ENCODE results near the gene RAB31. TPM values are rescaled to one million over a fixed set of nuclear protein-coding genes. Genes with fewer than 3 reads are reported as not detected.

Gene RAB31
- total RNA-seq, 1 experiment from 2014 or later: 32.9 TPM

DNA sequence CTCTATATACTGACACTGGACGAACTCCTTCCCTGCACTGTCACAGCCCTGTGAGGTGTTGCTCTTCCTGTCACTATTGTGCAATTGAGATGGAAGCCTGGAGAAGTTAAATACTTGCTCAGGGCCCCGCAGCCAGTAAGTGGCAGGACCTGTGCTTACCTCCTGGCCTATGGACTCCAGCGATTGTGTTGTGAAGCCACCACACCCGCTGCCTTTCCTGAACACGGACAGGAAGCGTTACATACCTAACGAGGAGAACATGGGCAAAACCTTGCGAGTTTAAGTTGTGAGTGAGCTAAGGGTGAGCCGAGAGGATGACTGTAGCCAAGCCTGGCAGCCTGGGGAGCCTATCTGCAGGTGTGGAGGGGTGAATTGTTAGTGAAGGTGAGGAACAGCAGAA lies 26.1 kb downstream of the RAB31 start:
- CTCF ChIA-PET: interaction anchor here (1.8 kb wide), 1 partner anchor 11 kb away, joined by 6 read pairs; no protein-coding TSS in a partner anchor
- Mint-ChIP-seq H3K27ac (peak overlapping the region; percentile 25; the same call in 1 of the 2 replicates), H3K9me3 (no peaks in the 10 kb centered on the region), H3K4me1 (peaks cover 16% of the 10 kb centered on the region), H3K27me3 (ENCODE audit: low read depth) (no peaks in the 10 kb centered on the region), H3K36me3 (no peaks in the 10 kb centered on the region), H3K4me3 (no peak overlapping the region)
- POLR2A ChIA-PET: no interaction called here
- no peak for DNase-seq (ENCODE audit: low spot score)
- TF ChIP-seq PRRX2 (CRISPR knock-in tag; IDR thresholded peaks at IDR 0.05) (no peak), ZSCAN18 (CRISPR knock-in tag; IDR thresholded peaks at IDR 0.05) (no peak), JUN (CRISPR knock-in tag; IDR thresholded peaks at IDR 0.05) (no peak), ESRRA (CRISPR knock-in tag; IDR thresholded peaks at IDR 0.05; ENCODE audit: borderline replicate concordance) (no peak), ZNF121 (CRISPR knock-in tag; IDR thresholded peaks at IDR 0.05) (no peak), E2F5 (CRISPR knock-in tag; IDR thresholded peaks at IDR 0.05) (no peak), GABPB1 (CRISPR knock-in tag; IDR thresholded peaks at IDR 0.05) (no peak), ATF2 (CRISPR knock-in tag; IDR thresholded peaks at IDR 0.05; ENCODE audit: borderline replicate concordance, low read depth) (no peak), SMAD4 (CRISPR knock-in tag; IDR thresholded peaks at IDR 0.05) (no peak), ARID4B (CRISPR knock-in tag; IDR thresholded peaks at IDR 0.05; ENCODE audit: borderline replicate concordance) (no peak), FOXP4 (CRISPR knock-in tag; IDR thresholded peaks at IDR 0.05) (no peak), TP53 (CRISPR knock-in tag; IDR thresholded peaks at IDR 0.05) (no peak), ZNF138 (CRISPR knock-in tag; conservative IDR thresholded peaks at IDR 0.05) (no peak)
- ATAC-seq: no peak; the same call in 1 of the 2 replicates

- Mint-ChIP-seq H3K36me3 (no peaks in the 10 kb centered on the region), H3K27ac (no peak overlapping the region)
- CTCF ChIA-PET: interaction anchor here (1.6 kb wide), 1 partner anchor 160 kb away, joined by 5 read pairs; no protein-coding TSS in a partner anchor
These were observed 27.1 kb downstream of the RAB31 start for GRCh38 chr18:9735238-9735637.

More at GRCh38 chr18:9735238-9735637, 27.1 kb downstream of the RAB31 start:
- no peak for ATAC-seq
- Mint-ChIP-seq H3K27me3 (ENCODE audit: low read depth) (no peaks in the 10 kb centered on the region), H3K9me3 (no peaks in the 10 kb centered on the region), H3K4me1 (peaks cover 23% of the 10 kb centered on the region), H3K4me3 (no peak overlapping the region)
- TF ChIP-seq E2F5 (CRISPR knock-in tag; IDR thresholded peaks at IDR 0.05): no peak
- no peak for TF ChIP-seq ZNF263 (CRISPR knock-in tag; IDR thresholded peaks at IDR 0.05; ENCODE audit: low read depth)
- no peak for DNase-seq (ENCODE audit: low spot score)
- POLR2A ChIA-PET: no interaction called here

Measured in WTC11 (cell line).